GM12891 (cell line): Measurements from ENCODE around the gene PNPO.

ENCODE experiments used
- DNase-seq: peaks from one replicate; pipeline ENCODE4 v3.0.0; 2011; ENCODE audit warnings: low spot score; ENCODE audit not compliant: insufficient read length
- FAIRE-seq: peaks from 2 replicates; lab custom pipeline; 2011; peaks lifted over from hg19 to GRCh38; lab: Jason Lieb, UNC
- PAX5 ChIP-seq: IDR thresholded peaks from 2 replicates; pipeline ENCODE4 v1.6.1; 2011; ENCODE audit warnings: low read length, moderate library complexity, mild to moderate bottlenecking; ENCODE audit not compliant: insufficient read depth, severe bottlenecking
- POLR2A ChIP-seq: IDR thresholded peaks from 2 replicates; pipeline ENCODE4 v1.6.1; 2011; ENCODE audit warnings: low read depth, low read length, control low read depth
- POLR2AphosphoS5 ChIP-seq: IDR thresholded peaks from 2 replicates; pipeline ENCODE4 v1.6.1; 2011; ENCODE audit warnings: low read depth, low read length, control low read depth
- POU2F2 ChIP-seq: IDR thresholded peaks from 2 replicates; pipeline ENCODE4 v1.6.1; 2011; ENCODE audit warnings: low read depth, mild to moderate bottlenecking, control low read depth, low read length, moderate library complexity
- SPI1 ChIP-seq: IDR thresholded peaks from 2 replicates; pipeline ENCODE4 v1.6.1; 2011; ENCODE audit warnings: low read depth, low read length, control low read depth
- TAF1 ChIP-seq: IDR thresholded peaks from 2 replicates; pipeline ENCODE4 v1.6.1; 2011; ENCODE audit warnings: low read depth, low read length, control low read depth

PNPO gene

GRCh38 chr17:47959825-47960655 lies 18.7 kb downstream of the PNPO start:
- TF ChIP-seq POLR2A (no peak), TAF1 (no peak)
- DNase-seq, result no peak
- no peak for FAIRE-seq

GRCh38 chr17:47961406-47961805 lies 20.0 kb downstream of the PNPO start:
- DNase-seq (no peak), FAIRE-seq (no peak)
- TF ChIP-seq SPI1 (no peak), POLR2AphosphoS5 (no peak), TAF1 (no peak)

GRCh38 chr17:47962901-47963300 lies 21.5 kb downstream of the PNPO start:
- FAIRE-seq, result no peak
- no peak for DNase-seq
- TF ChIP-seq POU2F2 (no peak), SPI1 (no peak), POLR2A (no peak), POLR2AphosphoS5 (no peak), TAF1 (no peak), PAX5 (no peak)

GRCh38 chr17:47964856-47965255 lies 23.5 kb downstream of the PNPO start:
- TF ChIP-seq POLR2A (no peak), PAX5 (no peak), TAF1 (no peak), POU2F2 (no peak), SPI1 (no peak), POLR2AphosphoS5 (no peak)
- FAIRE-seq (no peak), DNase-seq (no peak)

GRCh38 chr17:47966079-47966519 lies 24.7 kb downstream of the PNPO start:
- FAIRE-seq (no peak), DNase-seq (no peak)
- no peak for TF ChIP-seq SPI1
- TF ChIP-seq POU2F2, result no peak
- no peak for TF ChIP-seq PAX5
- no peak for TF ChIP-seq POLR2A
- TF ChIP-seq TAF1, result no peak
- no peak for TF ChIP-seq POLR2AphosphoS5

GRCh38 chr17:47967607-47968252 lies 26.4 kb downstream of the PNPO start:
- DNase-seq (no peak), FAIRE-seq (no peak)
- no peak for TF ChIP-seq POU2F2
- no peak for TF ChIP-seq TAF1
- no peak for TF ChIP-seq POLR2A
- TF ChIP-seq SPI1, result no peak
- no peak for TF ChIP-seq PAX5
- TF ChIP-seq POLR2AphosphoS5, result no peak

- FAIRE-seq (no peak), DNase-seq (no peak)
- TF ChIP-seq SPI1 (no peak), POU2F2 (no peak), POLR2AphosphoS5 (no peak), POLR2A (no peak)
Observed at GRCh38 chr17:47968836-47969235, 27.5 kb downstream of the PNPO start.

GRCh38 chr17:47969930-47970724 lies 28.8 kb downstream of the PNPO start:
- no peak for FAIRE-seq
- TF ChIP-seq POLR2AphosphoS5 (no peak), PAX5 (no peak), POLR2A (no peak), POU2F2 (no peak), SPI1 (no peak), TAF1 (no peak)

GRCh38 chr17:47970725-47971499 lies 29.5 kb downstream of the PNPO start, which contains the start of gene CDK5RAP3:
Gene CDK5RAP3 (plus strand): TSS chr17:47971113. CDS start chr17:47971147, 34 bp downstream.
- peak; percentile 98 for FAIRE-seq
- TF ChIP-seq POLR2A (peak; percentile 89), POLR2AphosphoS5 (peak; percentile 88), PAX5 (no peak), TAF1 (peak; percentile 78), POU2F2 (no peak), SPI1 (peak; percentile 74)
- peak; percentile 97 for DNase-seq

More at GRCh38 chr17:47969930-47970724, 28.8 kb downstream of the PNPO start:
- DNase-seq, result no peak
